HepG2 (cell line): ENCODE measurements around the gene MAP3K3. TPM values are rescaled to one million over a fixed set of nuclear protein-coding genes. Genes with fewer than 3 reads are reported as not detected.

Experiments
- AHR ChIP-seq: IDR thresholded peaks from 2 replicates; pipeline ENCODE4 v1.6.1; 2018; ENCODE audit warnings: missing genetic modification reagents, missing compliant biosample characterization
- ATF5 ChIP-seq: sonication (generic); formaldehyde crosslinking; IDR thresholded peaks from 2 replicates; pipeline ENCODE4 v1.4.0; 2020; ENCODE audit warnings: mild to moderate bottlenecking, low read depth, missing genetic modification reagents
- ETS1 ChIP-seq: sonication (generic); formaldehyde crosslinking; IDR thresholded peaks from 2 replicates; pipeline ENCODE4 v1.4.0; 2020; ENCODE audit warnings: missing genetic modification reagents
- HDAC2 ChIP-seq: sonication (generic); formaldehyde crosslinking; IDR thresholded peaks from 2 replicates; pipeline ENCODE4 v1.4.0; 2020; ENCODE audit warnings: missing genetic modification reagents
- HNRNPUL1 ChIP-seq: fragments of 200-400 bp; formaldehyde crosslinking; IDR thresholded peaks from 2 replicates; pipeline ENCODE4 v1.6.1; 2017; ENCODE audit warnings: low read depth, mild to moderate bottlenecking, low read length, moderate library complexity
- IKZF1 ChIP-seq: fragments of 450-650 bp; IDR thresholded peaks from 2 replicates; pipeline ENCODE4 v1.7.1; 2016
- IRF9 ChIP-seq: sonication (generic); formaldehyde crosslinking; IDR thresholded peaks from 2 replicates; pipeline ENCODE4 v1.8.0; 2022; ENCODE audit warnings: missing genetic modification reagents, mild to moderate bottlenecking, borderline replicate concordance
- TERF1 ChIP-seq: sonication (generic); formaldehyde crosslinking; IDR thresholded peaks from 2 replicates; pipeline ENCODE4 v1.8.0; 2022; ENCODE audit warnings: mild to moderate bottlenecking, missing genetic modification reagents, moderate library complexity
- THYN1 ChIP-seq: sonication (generic); formaldehyde crosslinking; IDR thresholded peaks from 2 replicates; pipeline ENCODE4 v1.8.1; 2023; ENCODE audit warnings: low read depth, mild to moderate bottlenecking, moderate library complexity, missing genetic modification reagents, borderline replicate concordance
- TOE1 ChIP-seq: sonication (generic); formaldehyde crosslinking; IDR thresholded peaks from 2 replicates; pipeline ENCODE4 v1.4.0; 2020; ENCODE audit warnings: mild to moderate bottlenecking, missing genetic modification reagents
- ZBTB3 ChIP-seq: sonication (generic); formaldehyde crosslinking; IDR thresholded peaks from 2 replicates; pipeline ENCODE4 v1.4.0; 2020; ENCODE audit warnings: low read depth, mild to moderate bottlenecking, moderate library complexity, missing genetic modification reagents, borderline replicate concordance
- ZNF574 ChIP-seq: sonication (generic); formaldehyde crosslinking; IDR thresholded peaks from 2 replicates; pipeline ENCODE4 v1.4.0; 2020; ENCODE audit warnings: missing genetic modification reagents
- ZNF614 ChIP-seq: IDR thresholded peaks from 2 replicates; pipeline ENCODE4 v1.6.1; 2018; ENCODE audit warnings: missing biosample characterization, missing genetic modification reagents, inconsistent platforms, borderline replicate concordance
- ZNF687 ChIP-seq: sonication (generic); formaldehyde crosslinking; IDR thresholded peaks from 2 replicates; pipeline ENCODE4 v1.5.1; 2020; ENCODE audit warnings: mild to moderate bottlenecking, missing genetic modification reagents, moderate library complexity
- polyA plus RNA-seq, 8 experiments: library from polyadenylated mRNA; depleted of rRNA in 3 of 8; stranded (reverse) in 7 of 8; unstranded in 1 of 8; fragments of >200 nt; fragmentation: Illumina TruSeq in 4 of 8; extraction: Trizol in 4 of 8; gene quantifications; 2 replicates each; pipeline versions ENCODE4 v1.2.1 to v1.2.3, GENCODE V29; 2011 to 2016; ENCODE audit warnings: low read depth in 4 of 8, missing spikeins in 1 of 8, mixed read lengths in 1 of 8; ENCODE audit not compliant: insufficient read depth in 1 of 8
- total RNA-seq, 5 experiments: library from RNA; depleted of rRNA; stranded (reverse); fragments of >200 nt; fragmentation: Illumina TruSeq; extraction: Trizol; gene quantifications; 2 replicates each; pipeline ENCODE4 v1.2.3, GENCODE V29; 2016; ENCODE audit warnings: low read depth in 1 of 5

Gene MAP3K3
- total and polyA plus RNA-seq, 2 of the 13 experiments (the other 11 are each of a cell fraction or from before 2014, with no cell fraction given), result 17.7 to 21.8 TPM

- TF ChIP-seq ATF5 (CRISPR knock-in tag) (no peak), IKZF1 (no peak), THYN1 (no peak), IRF9 (CRISPR knock-in tag) (no peak), ZBTB3 (CRISPR knock-in tag) (no peak), ZNF574 (CRISPR knock-in tag) (peak; percentile 41; the same call in 1 of the 2 replicates), TERF1 (CRISPR knock-in tag) (no peak), ETS1 (no peak), ZNF614 (CRISPR knock-in tag) (no peak), HDAC2 (peak; percentile 41; the same call in 1 of the 2 replicates), HNRNPUL1 (no peak), AHR (CRISPR knock-in tag) (no peak), ZNF687 (CRISPR knock-in tag) (no peak), TOE1 (CRISPR knock-in tag) (no peak; the same call in 1 of the 2 replicates)
Measured at GRCh38 chr17:63601439-63602371, 20.5 kb upstream of the MAP3K3 start (continued).
